ENCODE data around the gene LACC1.

DNA sequence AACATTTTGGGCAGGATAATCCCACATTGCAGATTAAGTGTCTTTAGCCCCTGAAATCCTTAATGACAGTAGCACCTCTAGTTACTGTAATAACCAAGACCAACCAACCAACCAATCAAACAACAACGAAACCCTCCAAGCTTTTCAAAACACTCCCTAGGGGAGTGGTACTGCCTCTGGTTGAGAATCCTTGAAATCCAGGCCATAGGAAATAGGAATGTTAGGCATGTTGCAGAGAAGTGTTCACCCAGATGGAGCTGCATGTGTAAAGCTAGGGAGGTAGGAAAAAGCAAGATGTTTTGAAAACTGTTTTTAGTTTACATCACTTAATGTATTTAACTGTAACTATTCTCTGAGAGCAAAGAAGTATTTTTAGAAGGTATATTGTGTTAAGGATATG is 4.5 kb downstream of the LACC1 start:
- TF ChIP-seq ZFP3 (CRISPR knock-in tag; IDR thresholded peaks at IDR 0.05) (no peak), SNAI2 (CRISPR knock-in tag; IDR thresholded peaks at IDR 0.05) (no peak), RARB (CRISPR knock-in tag; IDR thresholded peaks at IDR 0.05) (no peak), ARNTL (CRISPR knock-in tag; IDR thresholded peaks at IDR 0.05; ENCODE audit: borderline replicate concordance, low read depth) (no peak), ZNF70 (CRISPR knock-in tag; IDR thresholded peaks at IDR 0.05) (no peak), GLIS3 (CRISPR knock-in tag; IDR thresholded peaks at IDR 0.05) (no peak), TCF4 (CRISPR knock-in tag; IDR thresholded peaks at IDR 0.05; ENCODE audit: borderline replicate concordance) (no peak), ZC3H10 (CRISPR knock-in tag; IDR thresholded peaks at IDR 0.05) (no peak)
- TF ChIP-seq, protein P1, sequence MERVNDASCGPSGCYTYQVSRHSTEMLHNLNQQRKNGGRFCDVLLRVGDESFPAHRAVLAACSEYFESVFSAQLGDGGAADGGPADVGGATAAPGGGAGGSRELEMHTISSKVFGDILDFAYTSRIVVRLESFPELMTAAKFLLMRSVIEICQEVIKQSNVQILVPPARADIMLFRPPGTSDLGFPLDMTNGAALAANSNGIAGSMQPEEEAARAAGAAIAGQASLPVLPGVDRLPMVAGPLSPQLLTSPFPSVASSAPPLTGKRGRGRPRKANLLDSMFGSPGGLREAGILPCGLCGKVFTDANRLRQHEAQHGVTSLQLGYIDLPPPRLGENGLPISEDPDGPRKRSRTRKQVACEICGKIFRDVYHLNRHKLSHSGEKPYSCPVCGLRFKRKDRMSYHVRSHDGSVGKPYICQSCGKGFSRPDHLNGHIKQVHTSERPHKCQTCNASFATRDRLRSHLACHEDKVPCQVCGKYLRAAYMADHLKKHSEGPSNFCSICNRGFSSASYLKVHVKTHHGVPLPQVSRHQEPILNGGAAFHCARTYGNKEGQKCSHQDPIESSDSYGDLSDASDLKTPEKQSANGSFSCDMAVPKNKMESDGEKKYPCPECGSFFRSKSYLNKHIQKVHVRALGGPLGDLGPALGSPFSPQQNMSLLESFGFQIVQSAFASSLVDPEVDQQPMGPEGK (CRISPR knock-in tag; IDR thresholded peaks at IDR 0.05; ENCODE audit: borderline replicate concordance), result no peak
- TF ChIP-seq, protein P2, sequence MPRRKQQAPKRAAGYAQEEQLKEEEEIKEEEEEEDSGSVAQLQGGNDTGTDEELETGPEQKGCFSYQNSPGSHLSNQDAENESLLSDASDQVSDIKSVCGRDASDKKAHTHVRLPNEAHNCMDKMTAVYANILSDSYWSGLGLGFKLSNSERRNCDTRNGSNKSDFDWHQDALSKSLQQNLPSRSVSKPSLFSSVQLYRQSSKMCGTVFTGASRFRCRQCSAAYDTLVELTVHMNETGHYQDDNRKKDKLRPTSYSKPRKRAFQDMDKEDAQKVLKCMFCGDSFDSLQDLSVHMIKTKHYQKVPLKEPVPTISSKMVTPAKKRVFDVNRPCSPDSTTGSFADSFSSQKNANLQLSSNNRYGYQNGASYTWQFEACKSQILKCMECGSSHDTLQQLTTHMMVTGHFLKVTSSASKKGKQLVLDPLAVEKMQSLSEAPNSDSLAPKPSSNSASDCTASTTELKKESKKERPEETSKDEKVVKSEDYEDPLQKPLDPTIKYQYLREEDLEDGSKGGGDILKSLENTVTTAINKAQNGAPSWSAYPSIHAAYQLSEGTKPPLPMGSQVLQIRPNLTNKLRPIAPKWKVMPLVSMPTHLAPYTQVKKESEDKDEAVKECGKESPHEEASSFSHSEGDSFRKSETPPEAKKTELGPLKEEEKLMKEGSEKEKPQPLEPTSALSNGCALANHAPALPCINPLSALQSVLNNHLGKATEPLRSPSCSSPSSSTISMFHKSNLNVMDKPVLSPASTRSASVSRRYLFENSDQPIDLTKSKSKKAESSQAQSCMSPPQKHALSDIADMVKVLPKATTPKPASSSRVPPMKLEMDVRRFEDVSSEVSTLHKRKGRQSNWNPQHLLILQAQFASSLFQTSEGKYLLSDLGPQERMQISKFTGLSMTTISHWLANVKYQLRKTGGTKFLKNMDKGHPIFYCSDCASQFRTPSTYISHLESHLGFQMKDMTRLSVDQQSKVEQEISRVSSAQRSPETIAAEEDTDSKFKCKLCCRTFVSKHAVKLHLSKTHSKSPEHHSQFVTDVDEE (CRISPR knock-in tag; IDR thresholded peaks at IDR 0.05), result no peak
- TF ChIP-seq, protein P3, sequence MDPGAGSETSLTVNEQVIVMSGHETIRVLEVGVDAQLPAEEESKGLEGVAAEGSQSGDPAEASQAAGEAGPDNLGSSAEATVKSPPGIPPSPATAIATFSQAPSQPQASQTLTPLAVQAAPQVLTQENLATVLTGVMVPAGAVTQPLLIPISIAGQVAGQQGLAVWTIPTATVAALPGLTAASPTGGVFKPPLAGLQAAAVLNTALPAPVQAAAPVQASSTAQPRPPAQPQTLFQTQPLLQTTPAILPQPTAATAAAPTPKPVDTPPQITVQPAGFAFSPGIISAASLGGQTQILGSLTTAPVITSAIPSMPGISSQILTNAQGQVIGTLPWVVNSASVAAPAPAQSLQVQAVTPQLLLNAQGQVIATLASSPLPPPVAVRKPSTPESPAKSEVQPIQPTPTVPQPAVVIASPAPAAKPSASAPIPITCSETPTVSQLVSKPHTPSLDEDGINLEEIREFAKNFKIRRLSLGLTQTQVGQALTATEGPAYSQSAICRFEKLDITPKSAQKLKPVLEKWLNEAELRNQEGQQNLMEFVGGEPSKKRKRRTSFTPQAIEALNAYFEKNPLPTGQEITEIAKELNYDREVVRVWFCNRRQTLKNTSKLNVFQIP (CRISPR knock-in tag; IDR thresholded peaks at IDR 0.05; ENCODE audit: borderline replicate concordance, low read depth), result no peak
- TF ChIP-seq, protein P4, sequence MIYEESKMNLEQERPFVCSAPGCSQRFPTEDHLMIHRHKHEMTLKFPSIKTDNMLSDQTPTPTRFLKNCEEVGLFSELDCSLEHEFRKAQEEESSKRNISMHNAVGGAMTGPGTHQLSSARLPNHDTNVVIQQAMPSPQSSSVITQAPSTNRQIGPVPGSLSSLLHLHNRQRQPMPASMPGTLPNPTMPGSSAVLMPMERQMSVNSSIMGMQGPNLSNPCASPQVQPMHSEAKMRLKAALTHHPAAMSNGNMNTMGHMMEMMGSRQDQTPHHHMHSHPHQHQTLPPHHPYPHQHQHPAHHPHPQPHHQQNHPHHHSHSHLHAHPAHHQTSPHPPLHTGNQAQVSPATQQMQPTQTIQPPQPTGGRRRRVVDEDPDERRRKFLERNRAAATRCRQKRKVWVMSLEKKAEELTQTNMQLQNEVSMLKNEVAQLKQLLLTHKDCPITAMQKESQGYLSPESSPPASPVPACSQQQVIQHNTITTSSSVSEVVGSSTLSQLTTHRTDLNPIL (CRISPR knock-in tag; IDR thresholded peaks at IDR 0.05; ENCODE audit: low read depth), result no peak
